ENCODE data around the gene LGMN.
A peak's percentile ranks its signal among the peaks of the same experiment; 100 is the strongest.
"Not testable (repeated sequence)": the region's sequence is repeated elsewhere in the genome, so short reads cannot be mapped to it uniquely, and the experiment has no call there.

Gene LGMN

DNA sequence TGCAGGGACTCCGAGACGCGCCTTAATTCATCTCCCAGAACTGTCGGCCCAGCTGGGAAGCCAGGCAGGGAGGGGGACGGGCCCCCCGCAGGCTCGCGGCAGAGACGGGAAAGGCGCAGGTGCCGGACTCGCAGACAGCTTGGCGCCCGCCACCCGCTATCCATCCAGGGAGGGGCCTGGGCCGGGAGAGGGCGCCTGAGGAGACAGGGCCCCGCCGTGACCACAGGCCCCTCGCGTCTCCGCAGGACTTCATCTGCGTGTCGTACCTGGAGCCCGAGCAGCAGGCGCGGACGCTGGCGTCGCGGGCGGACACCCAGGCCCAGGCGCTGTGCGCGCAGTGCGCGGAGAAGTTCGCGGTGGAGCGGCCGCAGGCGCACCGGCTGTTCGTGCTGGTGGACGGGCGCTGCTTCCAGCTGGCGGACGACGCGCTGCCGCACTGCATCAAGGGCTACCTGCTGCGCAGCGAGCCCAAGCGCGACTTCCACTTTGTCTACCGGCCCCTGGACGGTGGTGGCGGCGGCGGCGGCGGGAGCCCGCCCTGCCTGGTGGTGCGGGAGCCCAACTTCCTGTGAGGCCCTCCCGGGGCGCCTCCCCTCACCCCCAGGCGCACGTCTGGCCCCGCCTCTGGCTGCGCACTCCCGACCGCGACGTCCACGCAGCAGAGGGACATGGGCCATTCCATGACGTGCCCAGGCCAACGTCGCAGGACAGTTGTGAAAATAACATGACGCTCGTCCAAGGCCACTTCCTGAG lies 60.6 kb downstream of the LGMN start:
- H3K27me3 Mint-ChIP-seq, result no peaks in the 10 kb centered on the region
- peaks cover 30 to 49% of the 10 kb centered on the region in 2 donors for H3K36me3 Mint-ChIP-seq
- peaks cover 11 to 28% of the 10 kb centered on the region in 2 donors for H3K4me1 Mint-ChIP-seq
- ATAC-seq (replicated peaks) (no peak), DNase-seq (no peak)
- no peak overlapping the region for H3K4me3 Mint-ChIP-seq
- H3K9me3 Mint-ChIP-seq, result no peaks in the 10 kb centered on the region
- peak overlapping the region; percentile 42 for H3K27ac Mint-ChIP-seq

DNA sequence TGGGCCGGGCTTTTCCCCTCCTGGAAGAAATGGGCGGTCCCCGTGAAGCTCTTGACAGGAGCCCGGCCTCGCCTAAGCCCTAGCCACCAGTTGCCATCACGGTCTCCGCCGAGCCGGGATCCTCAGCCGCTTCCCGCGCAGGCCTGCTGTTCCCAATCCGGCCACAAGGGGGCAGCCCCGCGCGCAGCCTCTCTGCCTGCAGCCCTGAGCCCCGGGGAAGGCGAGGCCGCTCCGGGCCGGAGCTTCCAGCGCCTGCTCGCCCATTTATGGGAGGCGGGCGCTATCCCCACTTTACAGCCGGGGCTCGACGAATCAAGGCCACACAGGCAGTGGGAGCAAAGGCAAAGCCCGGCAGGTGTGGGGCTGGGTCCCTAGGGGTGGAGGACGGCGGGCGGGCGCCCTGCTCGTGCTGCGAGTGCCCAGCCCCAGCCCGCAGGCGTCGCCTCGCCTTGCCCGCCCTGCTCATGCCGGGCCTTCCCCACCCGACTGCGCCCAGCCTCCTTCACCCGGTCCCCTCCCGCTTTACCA lies 61.5 kb downstream of the LGMN start:
- Mint-ChIP-seq H3K9me3 (no peaks in the 10 kb centered on the region), H3K4me1 (peaks cover 5 to 20% of the 10 kb centered on the region in 2 donors), H3K4me3 (no peak overlapping the region), H3K36me3 (peaks cover 39 to 57% of the 10 kb centered on the region in 2 donors), H3K27me3 (no peaks in the 10 kb centered on the region), H3K27ac (no peak overlapping the region)
- ATAC-seq (replicated peaks), result peak in 1 of 2 donors; percentile 73
- no peak for DNase-seq

DNA sequence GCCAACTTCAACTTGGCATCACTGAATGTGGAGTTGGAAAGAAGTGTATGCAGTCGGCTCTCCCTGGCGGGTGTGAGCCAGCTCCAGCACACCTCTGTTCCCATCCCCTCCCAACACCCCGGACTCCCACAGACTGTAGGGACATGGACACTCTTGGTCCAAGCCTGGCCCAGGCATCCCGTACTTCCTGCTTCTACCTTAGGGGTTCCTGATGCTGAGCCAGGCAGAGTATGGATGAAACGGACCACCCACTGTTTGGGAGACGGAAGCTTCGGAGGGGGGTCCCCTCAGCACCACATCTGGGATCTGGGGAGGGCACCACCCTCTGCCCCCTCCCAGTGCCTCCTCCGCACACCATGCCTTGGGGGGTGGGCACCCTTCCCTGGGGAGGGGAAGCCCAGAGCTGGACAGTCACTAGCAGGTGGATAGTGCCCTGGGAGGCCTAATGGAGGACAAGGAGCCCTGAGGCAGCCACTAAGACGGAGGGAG lies 62.0 kb downstream of the LGMN start:
- Mint-ChIP-seq H3K36me3 (peaks cover 39 to 56% of the 10 kb centered on the region in 2 donors), H3K27ac (no peak overlapping the region), H3K9me3 (no peaks in the 10 kb centered on the region), H3K4me1 (peaks cover 3 to 16% of the 10 kb centered on the region in 2 donors), H3K27me3 (no peaks in the 10 kb centered on the region), H3K4me3 (no peak overlapping the region)
- DNase-seq (no peak), ATAC-seq (replicated peaks) (peak in 1 of 2 donors; percentile 20)

DNA sequence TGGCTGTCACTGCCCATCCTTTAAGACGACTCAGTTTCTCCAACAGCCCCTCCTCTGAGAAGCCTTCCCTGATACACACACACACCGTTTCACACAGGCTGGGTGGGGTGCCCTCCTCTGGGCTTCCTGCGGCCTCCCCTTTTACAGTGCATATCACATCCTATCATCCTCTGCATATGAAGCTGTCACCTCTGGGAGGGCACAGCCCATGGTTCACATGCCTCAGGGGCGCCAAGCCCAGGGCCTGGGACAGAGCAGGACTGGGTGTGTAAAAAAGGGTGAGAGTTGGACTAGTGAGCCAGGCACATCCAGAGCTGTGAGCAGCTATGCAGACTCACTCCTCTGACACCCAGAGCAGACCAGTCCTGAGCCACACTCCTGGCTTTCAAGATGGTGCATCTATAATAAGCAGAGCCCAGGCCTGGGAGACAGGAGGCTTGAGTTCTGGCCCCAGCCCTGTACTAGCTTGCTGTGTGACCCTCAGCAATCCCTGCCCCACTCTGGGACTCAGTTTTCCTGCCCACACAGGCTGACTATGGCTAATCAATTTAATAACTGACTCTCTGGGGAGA lies 62.6 kb downstream of the LGMN start:
- ATAC-seq (replicated peaks), result no peak
- Mint-ChIP-seq H3K4me3 (no peak overlapping the region), H3K36me3 (peaks cover 44 to 62% of the 10 kb centered on the region in 2 donors), H3K27me3 (no peaks in the 10 kb centered on the region), H3K4me1 (peaks cover 8 to 21% of the 10 kb centered on the region in 2 donors), H3K9me3 (no peaks in the 10 kb centered on the region), H3K27ac (peak overlapping the region; percentile 49)
- no peak for DNase-seq

DNA sequence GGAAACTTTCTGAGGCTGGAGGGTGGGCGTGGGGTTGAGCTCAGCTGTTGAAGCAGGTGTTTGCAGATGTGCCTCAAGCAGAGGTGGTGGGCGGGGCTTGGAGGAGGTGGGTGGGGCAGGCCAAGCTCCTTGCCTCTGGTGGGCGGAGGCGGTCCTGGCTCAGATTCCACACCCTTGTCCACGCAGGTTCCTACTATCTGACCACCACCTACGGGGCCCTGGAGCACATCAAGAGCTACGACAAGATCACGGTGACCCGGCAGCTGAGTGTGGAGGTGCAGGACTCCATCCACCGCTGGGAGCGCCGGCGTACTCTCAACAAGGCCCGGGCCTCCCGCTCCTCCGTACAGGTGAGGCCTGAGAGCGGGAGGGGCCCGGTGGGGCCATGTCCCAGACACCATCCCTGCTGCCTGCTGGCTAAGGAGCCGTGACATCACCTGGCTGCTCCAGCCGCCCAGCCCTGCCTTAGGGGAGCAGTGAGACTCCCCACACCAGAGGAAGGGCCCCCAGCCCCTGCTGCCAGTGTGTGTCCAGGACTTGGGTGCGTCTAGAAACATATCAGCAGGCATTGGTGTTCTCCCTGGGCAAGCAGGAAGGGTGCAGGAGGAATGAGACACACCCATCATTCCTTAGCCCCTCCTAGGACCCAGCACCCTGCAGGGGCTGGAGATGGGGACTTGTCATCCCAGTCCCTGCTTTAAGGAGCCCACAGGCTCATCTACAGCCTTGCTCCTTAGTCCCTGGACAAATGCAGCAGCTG lies 63.4 kb downstream of the LGMN start:
- no peaks in the 10 kb centered on the region for H3K27me3 Mint-ChIP-seq
- no peak overlapping the region for H3K4me3 Mint-ChIP-seq
- peaks cover 49 to 60% of the 10 kb centered on the region in 2 donors for H3K36me3 Mint-ChIP-seq
- no peak overlapping the region for H3K27ac Mint-ChIP-seq
- H3K4me1 Mint-ChIP-seq, result peaks cover 8 to 28% of the 10 kb centered on the region in 2 donors
- no peak for ATAC-seq (replicated peaks)
- DNase-seq, result no peak
- H3K9me3 Mint-ChIP-seq, result no peaks in the 10 kb centered on the region

DNA sequence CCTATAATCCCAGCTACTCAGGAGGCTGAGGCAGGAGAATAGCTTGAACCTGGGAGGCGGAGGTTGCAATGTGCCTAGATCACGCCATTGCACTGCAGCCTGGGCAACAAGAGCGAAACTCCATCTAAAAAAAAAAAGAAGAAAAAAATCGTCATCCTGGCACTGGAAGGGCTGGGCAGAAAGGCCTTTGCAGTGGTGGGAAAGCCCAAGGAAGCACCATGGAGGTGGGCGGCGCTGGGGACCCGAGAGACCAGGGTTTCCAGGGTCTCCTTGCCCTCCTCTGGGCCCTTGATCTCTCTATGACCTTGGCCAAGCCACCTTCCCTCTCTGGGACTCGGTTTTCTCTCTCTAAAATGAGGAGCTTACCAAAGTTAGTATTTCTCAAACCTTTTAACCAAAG lies 65.4 kb downstream of the LGMN start:
- Mint-ChIP-seq H3K36me3 (peaks cover 57 to 67% of the 10 kb centered on the region in 2 donors), H3K27ac (no peak overlapping the region)
- no peak for DNase-seq

DNA sequence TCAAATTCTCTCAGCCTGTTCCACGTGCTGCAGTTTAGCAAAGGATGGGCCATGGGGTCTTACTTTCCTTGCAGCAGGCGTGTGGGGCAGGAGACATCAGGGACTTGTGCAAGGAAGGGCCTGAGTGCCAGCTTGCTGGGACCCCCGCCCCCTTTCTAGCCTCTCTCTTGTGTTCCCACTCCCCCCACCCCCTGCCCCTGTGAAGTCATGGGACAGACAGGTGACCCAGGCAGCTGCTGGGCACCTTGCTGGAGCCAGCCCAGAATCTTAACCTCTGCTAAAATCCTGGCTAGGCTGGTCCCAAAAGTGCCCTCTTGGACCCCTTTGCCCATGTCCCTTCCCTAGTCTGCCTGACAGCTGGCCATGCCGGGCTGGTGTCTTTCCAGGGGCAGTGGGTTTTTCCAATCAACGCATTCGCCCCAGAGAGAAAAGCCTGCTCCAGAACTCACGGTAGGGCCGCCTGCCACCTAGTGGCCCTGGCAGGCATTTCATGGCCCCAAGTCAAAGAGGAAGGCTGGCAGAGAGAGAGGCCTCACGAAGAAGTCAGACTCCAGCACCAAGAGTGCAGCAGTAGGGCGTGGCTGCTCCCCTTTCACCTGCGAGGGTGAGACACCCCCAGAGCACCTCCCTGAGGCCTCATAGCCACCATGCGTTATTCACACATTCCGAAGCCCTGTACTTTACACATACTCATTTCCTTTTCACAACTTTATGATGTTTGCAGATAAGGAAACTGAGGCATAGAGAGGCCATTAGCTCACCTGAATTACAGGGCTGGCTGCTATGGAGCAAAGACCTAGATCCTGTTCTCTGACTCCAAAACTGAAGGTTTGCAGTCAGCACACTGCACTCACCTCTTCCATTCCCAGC lies 67.4 kb downstream of the LGMN start:
- peak overlapping the region; percentile 7 to 35 for H3K4me3 Mint-ChIP-seq
- H3K4me1 Mint-ChIP-seq, result peaks cover 38 to 58% of the 10 kb centered on the region in 2 donors
- H3K27me3 Mint-ChIP-seq, result no peaks in the 10 kb centered on the region
- H3K36me3 Mint-ChIP-seq, result peaks cover 65 to 72% of the 10 kb centered on the region in 2 donors
- H3K9me3 Mint-ChIP-seq, result peaks cover 4 to 11% of the 10 kb centered on the region in 2 donors
- ATAC-seq (replicated peaks), result peak in 1 of 2 donors; percentile 8
- peak; percentile 72 for DNase-seq
- peak overlapping the region; percentile 65 for H3K27ac Mint-ChIP-seq

More for the DNA sequence above, 65.4 kb downstream of the LGMN start:
- ATAC-seq (replicated peaks), result no peak
- peaks cover 20 to 46% of the 10 kb centered on the region in 2 donors for H3K4me1 Mint-ChIP-seq
- H3K9me3 Mint-ChIP-seq, result peaks cover 2 to 6% of the 10 kb centered on the region in 2 donors
- H3K4me3 Mint-ChIP-seq, result no peak overlapping the region
- no peaks in the 10 kb centered on the region for H3K27me3 Mint-ChIP-seq

DNA sequence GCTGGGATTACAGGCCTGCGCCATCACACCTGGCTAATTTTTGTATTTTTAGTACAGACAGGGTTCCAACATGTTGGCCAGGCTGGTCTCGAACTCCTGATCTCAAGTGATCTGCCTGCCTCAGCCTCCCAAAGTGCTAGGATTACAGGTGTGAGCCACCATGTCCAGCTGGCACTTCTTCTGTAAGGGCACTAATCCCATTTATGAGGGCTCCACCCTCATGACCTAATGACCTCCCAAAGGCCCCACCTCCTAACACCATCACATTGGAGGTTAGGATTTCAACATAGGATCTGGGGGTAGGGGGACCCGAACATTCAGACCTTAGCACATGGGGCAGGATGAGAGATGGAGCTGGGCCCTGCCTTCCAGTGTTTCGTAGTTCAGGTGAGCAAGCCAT lies 68.1 kb downstream of the LGMN start:
- H3K27me3 Mint-ChIP-seq; DNase-seq; ATAC-seq (replicated peaks); H3K4me3 Mint-ChIP-seq: not testable (repeated sequence)
- peaks cover 43 to 58% of the 10 kb centered on the region in 2 donors for H3K4me1 Mint-ChIP-seq
- peak overlapping the region; percentile 59 for H3K27ac Mint-ChIP-seq
- H3K36me3 Mint-ChIP-seq, result peaks cover 58 to 65% of the 10 kb centered on the region in 2 donors
- H3K9me3 Mint-ChIP-seq, result peaks cover 4 to 11% of the 10 kb centered on the region in 2 donors

DNA sequence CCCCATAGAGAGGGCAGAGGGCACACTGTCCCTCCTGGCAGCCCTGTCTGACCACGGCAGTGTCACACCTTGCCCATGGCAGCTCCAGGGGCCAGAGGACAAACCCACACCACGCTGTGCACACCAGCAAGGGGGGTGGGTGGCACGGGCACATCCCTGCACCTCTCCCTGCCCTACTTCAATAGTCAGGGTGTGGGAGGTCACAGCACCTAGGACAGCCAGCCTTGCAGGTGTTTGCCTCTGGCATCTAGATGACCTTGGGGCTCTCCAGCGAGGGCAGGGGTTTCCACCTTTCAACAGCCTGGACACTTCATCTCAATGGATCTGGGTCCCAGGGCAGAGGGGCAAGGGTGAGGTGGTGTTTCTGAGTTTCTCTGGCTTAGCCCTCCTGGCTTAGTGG lies 69.2 kb downstream of the LGMN start:
- Mint-ChIP-seq H3K27ac (peak overlapping the region; percentile 42), H3K36me3 (peaks cover 53 to 66% of the 10 kb centered on the region in 2 donors), H3K27me3 (no peaks in the 10 kb centered on the region), H3K4me3 (no peak overlapping the region), H3K9me3 (peaks cover 4 to 11% of the 10 kb centered on the region in 2 donors), H3K4me1 (peaks cover 46 to 68% of the 10 kb centered on the region in 2 donors)
- DNase-seq, result no peak
- ATAC-seq (replicated peaks), result no peak

DNA sequence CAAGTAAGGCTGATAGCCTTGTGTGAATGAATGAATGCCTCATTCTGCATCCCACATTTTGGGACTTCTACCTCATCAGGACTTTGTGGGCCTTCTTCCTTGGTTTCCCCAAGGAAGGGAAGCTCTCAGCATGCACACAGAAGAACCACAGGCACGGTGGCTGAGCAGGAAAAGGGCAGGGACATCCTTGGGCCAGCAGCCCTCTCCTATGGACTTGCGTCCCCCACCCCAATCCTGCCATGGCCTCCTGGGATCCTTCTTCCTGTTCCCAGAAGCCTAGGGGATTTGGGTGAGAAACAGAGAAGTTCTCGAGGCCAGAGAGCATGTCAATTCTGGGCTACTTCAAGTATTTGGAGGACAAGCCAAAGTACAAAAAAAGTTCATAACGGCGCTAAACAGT lies 69.7 kb downstream of the LGMN start:
- Mint-ChIP-seq H3K4me1 (peaks cover 50 to 73% of the 10 kb centered on the region in 2 donors), H3K36me3 (peaks cover 58 to 71% of the 10 kb centered on the region in 2 donors), H3K9me3 (peaks cover 4 to 11% of the 10 kb centered on the region in 2 donors), H3K27ac (peak overlapping the region; percentile 85), H3K4me3 (peak overlapping the region in 1 of 2 donors; percentile 14), H3K27me3 (no peaks in the 10 kb centered on the region)
- DNase-seq (no peak), ATAC-seq (replicated peaks) (no peak)

DNA sequence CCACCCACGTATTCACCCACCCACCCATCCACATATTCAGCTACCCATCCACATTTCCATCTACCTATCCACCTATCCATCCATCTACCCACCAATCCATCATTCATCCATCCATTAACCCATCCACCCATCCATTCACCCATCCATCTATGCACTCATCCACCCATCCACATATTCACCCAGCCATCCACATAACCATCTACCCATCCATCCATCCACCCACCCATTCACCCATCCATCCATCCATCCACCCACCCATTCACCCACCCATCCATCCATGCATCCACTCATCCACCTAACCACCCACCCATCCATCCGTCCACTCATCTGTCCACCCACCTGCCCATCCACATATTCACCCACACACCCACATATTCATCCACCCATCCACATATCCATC lies 70.5 kb downstream of the LGMN start:
- H3K27me3 Mint-ChIP-seq, result no peaks in the 10 kb centered on the region
- ATAC-seq (replicated peaks) (no peak), DNase-seq (no peak)
- H3K4me3 Mint-ChIP-seq, result peak overlapping the region; percentile 37 to 51
- peaks cover 53 to 75% of the 10 kb centered on the region in 2 donors for H3K4me1 Mint-ChIP-seq
- H3K27ac Mint-ChIP-seq, result peak overlapping the region; percentile 83
- peaks cover 4 to 11% of the 10 kb centered on the region in 2 donors for H3K9me3 Mint-ChIP-seq
- H3K36me3 Mint-ChIP-seq, result peaks cover 60 to 70% of the 10 kb centered on the region in 2 donors

DNA sequence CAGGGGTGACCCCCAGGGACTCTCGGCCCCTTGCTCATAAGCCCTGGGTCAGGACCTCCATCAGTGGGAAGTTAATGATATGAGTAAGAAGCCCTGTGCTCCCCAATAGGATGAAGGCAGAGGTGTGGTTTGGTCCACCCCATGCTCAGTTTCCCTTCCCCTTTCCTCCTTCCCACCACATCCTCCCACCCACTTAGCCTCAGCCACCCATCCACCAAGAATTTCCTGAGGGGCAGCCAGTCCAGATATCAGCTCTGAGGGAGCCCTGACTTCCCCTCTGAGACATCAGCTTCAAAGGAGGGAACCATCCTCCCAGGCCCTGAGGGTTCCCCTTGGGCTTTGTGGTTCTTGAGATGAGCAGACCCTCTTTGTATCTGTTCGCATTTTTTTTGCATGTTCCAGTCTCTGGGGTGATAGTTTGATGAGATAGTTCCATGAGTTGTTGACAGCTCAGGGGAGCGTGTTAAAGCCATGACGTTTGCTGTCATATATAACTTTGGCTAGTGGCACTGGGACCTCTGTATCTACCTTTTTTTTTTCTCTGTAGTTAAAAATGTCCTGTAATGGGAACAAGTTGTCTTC lies 71.2 kb downstream of the LGMN start:
- DNase-seq (peak; percentile 98), ATAC-seq (replicated peaks) (peak; percentile 85 to 88)
- peaks cover 4 to 11% of the 10 kb centered on the region in 2 donors for H3K9me3 Mint-ChIP-seq
- peaks cover 60 to 83% of the 10 kb centered on the region in 2 donors for H3K4me1 Mint-ChIP-seq
- H3K36me3 Mint-ChIP-seq, result peaks cover 60 to 72% of the 10 kb centered on the region in 2 donors
- peak overlapping the region; percentile 46 to 53 for H3K4me3 Mint-ChIP-seq
- H3K27ac Mint-ChIP-seq, result peak overlapping the region; percentile 83
- no peaks in the 10 kb centered on the region for H3K27me3 Mint-ChIP-seq

Data from stimulated activated naive B cell treated with anti-CD40 and anti-IgM and Interleukin-4, amounts not matched to agents 10 μg/mL and 1 μg/mL and 100 μg/mL, for 72 hours (primary cell).